Measurements from ENCODE around the gene ZDHHC5.

DNA sequence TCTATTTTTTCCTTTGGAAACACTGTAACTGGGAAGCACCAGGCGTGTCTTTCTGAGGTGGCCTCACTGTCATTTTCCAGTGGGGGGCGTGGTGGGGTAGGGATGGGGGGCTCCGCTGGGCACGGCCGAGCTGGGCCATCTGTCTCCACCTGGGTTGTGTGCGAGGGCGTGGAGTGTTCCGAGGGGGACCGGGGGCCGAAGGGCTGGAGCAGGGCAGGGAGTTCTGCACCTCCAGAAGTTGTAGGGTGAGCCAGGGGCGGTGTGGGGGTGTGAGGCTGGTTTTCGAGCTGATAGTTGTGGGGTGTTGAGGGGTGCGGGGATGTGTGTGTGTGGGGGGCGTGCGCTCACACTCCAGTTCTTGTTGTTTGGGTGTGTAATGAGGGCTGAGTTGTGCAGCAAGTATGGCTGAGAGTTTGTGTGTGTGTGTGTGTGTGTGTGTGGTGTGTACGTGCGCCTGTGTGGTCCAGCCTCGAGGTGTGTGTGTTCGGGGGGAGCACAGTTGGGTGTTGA lies 29.0 kb upstream of the ZDHHC5 start:
- TF ChIP-seq E2F6 (IDR thresholded peaks at IDR 0.05; ENCODE audit: borderline replicate concordance, low read depth), result no peak
- TF ChIP-seq KDM1A (IDR thresholded peaks at IDR 0.05; ENCODE audit: low read depth), result no peak
